Mucosa of rectum (tissue), 2 donors: ENCODE data around the gene RHOBTB1.
"Not testable (repeated sequence)": the region's sequence is repeated elsewhere in the genome, so short reads cannot be mapped to it uniquely, and the experiment has no call there.

Source experiments
- H3K27ac ChIP-seq, 2 donors: one replicate each; pipeline ENCODE4 v1.7.0; 2013; ENCODE audit warnings: inconsistent platforms in 2 of 2, low read depth in 2 of 2, low read length in 2 of 2
- H3K27me3 ChIP-seq, 2 donors: one replicate each; pipeline ENCODE4 v1.7.0; 2013; ENCODE audit warnings: low read length in 2 of 2; ENCODE audit not compliant: control insufficient read depth in 2 of 2, insufficient read depth in 2 of 2
- H3K36me3 ChIP-seq, 2 donors: one replicate each; pipeline ENCODE4 v1.7.0; 2013; ENCODE audit warnings: low read length in 2 of 2; ENCODE audit not compliant: control insufficient read depth in 2 of 2, insufficient read depth in 2 of 2
- H3K4me1 ChIP-seq, 2 donors: one replicate each; pipeline ENCODE4 v1.7.0; 2013; ENCODE audit warnings: low read length in 2 of 2, mild to moderate bottlenecking in 1 of 2; ENCODE audit not compliant: control insufficient read depth in 2 of 2, insufficient read depth in 2 of 2
- H3K4me3 ChIP-seq, 2 donors: one replicate each; pipeline ENCODE4 v1.7.0; 2013; ENCODE audit warnings: low read length in 2 of 2
- H3K9ac ChIP-seq, 2 donors: one replicate each; pipeline ENCODE4 v1.7.0; 2013; ENCODE audit warnings: low read length in 2 of 2, low read depth in 1 of 2, mild to moderate bottlenecking in 1 of 2
- H3K9me3 ChIP-seq, 2 donors: one replicate each; pipeline ENCODE4 v1.7.0; 2013; ENCODE audit warnings: low read length in 2 of 2; ENCODE audit not compliant: control insufficient read depth in 2 of 2
- donor health status: healthy.
- donor health status: Normal muscosa, but diverticular disease.

RHOBTB1 gene

DNA sequence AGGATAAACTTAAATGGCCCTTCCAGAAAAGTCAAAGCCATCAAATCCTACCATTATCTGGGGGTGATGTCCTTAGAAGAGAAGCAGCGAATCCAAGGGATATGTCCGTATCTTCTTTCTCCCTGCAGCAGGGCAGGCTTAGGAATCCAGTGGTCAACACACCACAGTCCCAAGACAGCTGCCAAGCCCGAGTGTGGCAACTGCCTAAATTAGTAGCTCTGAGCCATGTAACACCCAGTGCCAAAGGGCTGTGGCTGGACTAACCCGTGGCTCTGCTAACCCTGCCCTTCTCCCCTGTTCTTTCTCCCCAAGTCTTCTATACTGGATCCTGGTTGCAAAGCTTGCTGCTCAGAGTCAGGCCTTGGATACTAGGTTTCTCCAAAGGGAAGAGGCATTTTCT is 90.9 kb downstream of the RHOBTB1 start:
- no peak overlapping the region for H3K4me3 ChIP-seq
- no peaks in the 10 kb centered on the region for H3K4me1 ChIP-seq
- H3K27me3 ChIP-seq: no peaks in the 10 kb centered on the region
- H3K27ac ChIP-seq: no peak overlapping the region
- H3K36me3 ChIP-seq: no peaks in the 10 kb centered on the region
- H3K9ac ChIP-seq: no peak overlapping the region
- H3K9me3 ChIP-seq: no peaks in the 10 kb centered on the region

DNA sequence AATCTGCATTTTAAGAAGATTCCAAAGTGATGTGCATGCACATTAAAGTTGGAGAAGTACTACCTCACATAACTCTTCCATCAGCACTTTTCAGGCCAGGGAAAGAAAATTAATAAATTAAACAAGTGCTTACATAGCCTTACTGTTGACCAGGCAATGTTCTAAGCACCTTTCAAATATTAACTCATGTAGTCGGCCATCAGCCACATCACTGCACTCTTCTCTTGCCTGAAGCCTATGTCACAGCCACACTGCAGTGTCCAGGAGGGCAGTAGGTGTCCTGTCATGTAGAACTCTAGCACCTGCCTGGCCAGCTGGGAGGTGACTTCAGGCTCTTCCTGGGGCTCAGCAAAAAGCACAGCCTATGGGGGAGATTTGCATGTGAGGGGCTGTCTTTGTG is 94.2 kb downstream of the RHOBTB1 start:
- H3K27ac ChIP-seq: no peak overlapping the region
- H3K36me3 ChIP-seq: no peaks in the 10 kb centered on the region
- no peak overlapping the region for H3K4me3 ChIP-seq
- no peaks in the 10 kb centered on the region for H3K9me3 ChIP-seq
- no peak overlapping the region for H3K9ac ChIP-seq
- no peaks in the 10 kb centered on the region for H3K4me1 ChIP-seq
- H3K27me3 ChIP-seq: no peaks in the 10 kb centered on the region

GRCh38 chr10:60849217-60849616 is 94.8 kb downstream of the RHOBTB1 start:
- Histone ChIP-seq H3K27ac (no peak overlapping the region), H3K9ac (no peak overlapping the region), H3K27me3 (no peaks in the 10 kb centered on the region), H3K4me3 (no peak overlapping the region), H3K4me1 (no peaks in the 10 kb centered on the region), H3K36me3 (no peaks in the 10 kb centered on the region), H3K9me3 (no peaks in the 10 kb centered on the region)

DNA sequence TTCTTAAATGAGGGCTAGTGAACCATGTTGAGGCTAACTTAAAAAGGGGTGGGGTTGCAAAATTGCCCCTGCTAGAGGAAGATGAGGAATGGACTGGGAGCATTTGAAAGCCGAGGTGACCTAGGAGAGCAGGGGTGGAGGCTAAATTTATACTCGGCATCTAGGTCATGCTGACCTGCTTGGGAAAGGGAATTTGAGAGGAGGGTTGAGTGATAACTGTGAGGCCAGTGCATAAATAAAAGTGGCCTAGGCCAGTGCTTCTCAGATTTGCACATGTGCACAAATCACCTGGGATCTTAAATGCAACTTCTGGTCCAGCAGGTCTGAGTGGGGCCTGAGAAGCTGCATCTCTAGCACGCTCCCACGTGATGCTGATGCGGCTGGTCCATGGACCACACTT is 95.3 kb downstream of the RHOBTB1 start:
- no peak overlapping the region for H3K9ac ChIP-seq
- no peaks in the 10 kb centered on the region for H3K36me3 ChIP-seq
- H3K27me3 ChIP-seq: no peaks in the 10 kb centered on the region
- H3K27ac ChIP-seq: no peak overlapping the region
- no peaks in the 10 kb centered on the region for H3K9me3 ChIP-seq
- H3K4me3 ChIP-seq: no peak overlapping the region
- H3K4me1 ChIP-seq: no peaks in the 10 kb centered on the region

- Histone ChIP-seq H3K4me3 (no peak overlapping the region), H3K27me3 (no peaks in the 10 kb centered on the region), H3K27ac (no peak overlapping the region), H3K36me3 (no peaks in the 10 kb centered on the region), H3K9me3 (no peaks in the 10 kb centered on the region), H3K9ac (no peak overlapping the region), H3K4me1 (no peaks in the 10 kb centered on the region)
Measured at GRCh38 chr10:60848126-60848525, 95.9 kb downstream of the RHOBTB1 start.

GRCh38 chr10:60846173-60846572 is 97.8 kb downstream of the RHOBTB1 start:
- Histone ChIP-seq H3K27me3 (no peaks in the 10 kb centered on the region), H3K27ac (no peak overlapping the region), H3K36me3 (no peaks in the 10 kb centered on the region), H3K9ac (no peak overlapping the region), H3K4me1 (no peaks in the 10 kb centered on the region), H3K9me3 (no peaks in the 10 kb centered on the region), H3K4me3 (no peak overlapping the region)

DNA sequence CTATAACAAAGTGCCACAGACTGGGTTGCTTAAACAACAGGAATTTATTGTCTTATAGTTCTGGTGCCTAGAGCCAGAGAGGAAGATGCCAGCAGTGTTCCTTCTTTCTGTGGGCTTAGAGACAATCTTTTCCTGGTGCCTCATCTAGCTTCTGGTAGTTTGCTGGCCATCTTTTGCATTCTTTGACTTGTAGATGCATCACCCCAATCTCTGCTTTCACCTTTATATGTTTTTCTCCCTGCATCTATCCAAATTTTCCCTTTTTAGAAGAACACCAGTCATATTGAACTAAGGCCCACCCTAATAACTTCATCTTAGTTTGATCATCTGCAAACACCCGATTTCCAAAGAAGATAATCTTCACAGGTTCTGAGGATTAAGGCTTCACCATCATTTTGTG is 98.9 kb downstream of the RHOBTB1 start:
- Histone ChIP-seq H3K36me3 (no peaks in the 10 kb centered on the region), H3K27ac (no peak overlapping the region), H3K9ac (no peak overlapping the region), H3K9me3 (no peaks in the 10 kb centered on the region), H3K4me3 (no peak overlapping the region), H3K4me1 (no peaks in the 10 kb centered on the region), H3K27me3 (no peaks in the 10 kb centered on the region)

GRCh38 chr10:60842694-60843093 is 101.3 kb downstream of the RHOBTB1 start:
- Histone ChIP-seq H3K9me3 (no peaks in the 10 kb centered on the region), H3K36me3 (no peaks in the 10 kb centered on the region), H3K4me3 (no peak overlapping the region), H3K9ac (no peak overlapping the region), H3K27me3 (no peaks in the 10 kb centered on the region), H3K27ac (no peak overlapping the region), H3K4me1 (no peaks in the 10 kb centered on the region)

DNA sequence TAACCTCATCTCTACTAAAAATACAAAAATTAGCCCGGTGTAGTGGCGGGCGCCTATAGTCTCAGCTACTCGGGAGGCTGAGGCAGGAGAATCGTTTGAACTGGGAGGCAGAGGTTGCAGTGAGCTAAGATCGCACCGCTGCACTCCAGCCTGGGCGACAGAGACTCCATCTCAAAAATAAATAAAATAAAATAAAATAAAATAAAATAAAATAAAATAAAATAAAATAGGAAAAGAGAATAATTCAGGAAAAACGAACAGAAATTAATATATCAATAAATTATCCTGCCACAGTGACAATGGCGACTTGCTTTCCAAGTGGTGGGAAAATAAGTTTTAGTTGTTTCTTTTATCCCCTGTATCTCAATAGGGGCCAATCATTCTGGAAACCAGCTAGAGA is 102.8 kb downstream of the RHOBTB1 start:
- H3K27ac ChIP-seq, H3K4me3 ChIP-seq, H3K27me3 ChIP-seq, H3K36me3 ChIP-seq, H3K9ac ChIP-seq, H3K9me3 ChIP-seq, H3K4me1 ChIP-seq: not testable (repeated sequence)

GRCh38 chr10:60835049-60835448 is 108.9 kb downstream of the RHOBTB1 start:
- H3K27ac ChIP-seq: no peak overlapping the region
- no peaks in the 10 kb centered on the region for H3K27me3 ChIP-seq
- no peaks in the 10 kb centered on the region for H3K9me3 ChIP-seq
- H3K4me1 ChIP-seq: no peaks in the 10 kb centered on the region
- no peak overlapping the region for H3K9ac ChIP-seq
- H3K4me3 ChIP-seq: no peak overlapping the region
- no peaks in the 10 kb centered on the region for H3K36me3 ChIP-seq

GRCh38 chr10:60834401-60834800 is 109.6 kb downstream of the RHOBTB1 start:
- Histone ChIP-seq H3K4me3 (no peak overlapping the region), H3K36me3 (no peaks in the 10 kb centered on the region), H3K27me3 (no peaks in the 10 kb centered on the region), H3K9me3 (no peaks in the 10 kb centered on the region), H3K4me1 (no peaks in the 10 kb centered on the region), H3K9ac (no peak overlapping the region), H3K27ac (no peak overlapping the region)
